ENCODE data around the gene KIF26B. TPM values are rescaled to one million over a fixed set of nuclear protein-coding genes. Genes with fewer than 3 reads are reported as not detected.

Gene KIF26B
- total and polyA plus RNA-seq, 2 of the 4 experiments (the other 2 are of a cell fraction): 0.53 to 0.54 TPM

GRCh38 chr1:245483247-245483646 lies 328.5 kb downstream of the KIF26B start:
- in situ Hi-C loops (cut with MboI; ENCODE audit: low sequenced_read_pairs): no loop called here
- Histone ChIP-seq H3K9me3 (ENCODE audit: control insufficient read depth, insufficient read depth, low read length) (no peaks in the 10 kb centered on the region), H3K14ac (replicated peaks; ENCODE audit: low read depth, low read length) (no peak overlapping the region), H4K5ac (ENCODE audit: low read depth, low read length) (no peak overlapping the region), H2BK15ac (ENCODE audit: low read depth, low read length) (no peak overlapping the region), H2AFZ (replicated peaks; ENCODE audit: low read length, poor library complexity) (no peak overlapping the region), H3K9ac (ENCODE audit: low read depth, low read length) (no peak overlapping the region), H4K8ac (ENCODE audit: low read depth in 2 of 2, low read length in 2 of 2) (no peak overlapping the region), H4K20me1 (ENCODE audit: insufficient read depth, low read length) (no peaks in the 10 kb centered on the region), H3K9me1 (ENCODE audit: insufficient read depth, low read length) (no peaks in the 10 kb centered on the region; the same call in 1 of the 2 replicates), H2BK20ac (ENCODE audit: low read depth, low read length) (no peak overlapping the region), H3K23ac (ENCODE audit: low read depth, low read length) (no peak overlapping the region), H3K4me1 (ENCODE audit: control insufficient read depth, insufficient read depth, low read length) (no peaks in the 10 kb centered on the region), H3K27me3 (ENCODE audit: control insufficient read depth, insufficient read depth, low read length) (no peaks in the 10 kb centered on the region), H3K36me3 (ENCODE audit: control insufficient read depth, insufficient read depth, low read length) (peaks cover 1% of the 10 kb centered on the region; the same call in 1 of the 2 replicates), H2BK120ac (ENCODE audit: low read depth, low read length) (no peak overlapping the region), H3K27ac (ENCODE audit: insufficient read depth, low read length) (no peak overlapping the region), H2BK5ac (ENCODE audit: low read depth, low read length, poor library complexity, severe bottlenecking) (no peak overlapping the region), H2AK9ac (replicated peaks; ENCODE audit: low read depth, low read length, poor library complexity) (no peak overlapping the region), H3K79me1 (ENCODE audit: low read depth in 1 of 2, low read length in 2 of 2) (no peaks in the 10 kb centered on the region), H2AK5ac (ENCODE audit: low read depth, low read length) (no peak overlapping the region), H3K56ac (ENCODE audit: extremely low read depth, insufficient read depth, low read length) (no peak overlapping the region), H3K4ac (ENCODE audit: low read depth, low read length) (no peak overlapping the region), H4K91ac (ENCODE audit: insufficient read depth, low read depth, low read length) (no peak overlapping the region), H3K4me2 (ENCODE audit: low read depth, low read length) (no peak overlapping the region), H3K18ac (ENCODE audit: low read depth, low read length) (no peak overlapping the region), H3K4me3 (ENCODE audit: insufficient read depth, low read depth, low read length) (no peak overlapping the region)
- dilution Hi-C loops (cut with HindIII; ENCODE audit: low sequenced_read_pairs, unreplicated experiment): no loop called here
- ChIA-PET CTCF (no interaction called here), POLR2A (ENCODE audit: unreplicated experiment) (no interaction called here)
- no peak for DNase-seq
- no peak for TF ChIP-seq CEBPB (IDR thresholded peaks at IDR 0.05; ENCODE audit: low read depth, low read length)
- no peak for TF ChIP-seq MAZ (IDR thresholded peaks at IDR 0.05; ENCODE audit: borderline replicate concordance, low read depth, low read length)
- TF ChIP-seq RFX5 (IDR thresholded peaks at IDR 0.05; ENCODE audit: low read depth, low read length): no peak
- no peak for TF ChIP-seq CHD1 (IDR thresholded peaks at IDR 0.05; ENCODE audit: low read depth, low read length)
- no peak for TF ChIP-seq MXI1 (IDR thresholded peaks at IDR 0.05; ENCODE audit: borderline replicate concordance, low read depth, low read length)
- TF ChIP-seq NFE2L2 (IDR thresholded peaks at IDR 0.05; ENCODE audit: low read depth, low read length): no peak
- no peak for TF ChIP-seq SMC3 (IDR thresholded peaks at IDR 0.05; ENCODE audit: low read depth, low read length)
- TF ChIP-seq, protein P1, sequence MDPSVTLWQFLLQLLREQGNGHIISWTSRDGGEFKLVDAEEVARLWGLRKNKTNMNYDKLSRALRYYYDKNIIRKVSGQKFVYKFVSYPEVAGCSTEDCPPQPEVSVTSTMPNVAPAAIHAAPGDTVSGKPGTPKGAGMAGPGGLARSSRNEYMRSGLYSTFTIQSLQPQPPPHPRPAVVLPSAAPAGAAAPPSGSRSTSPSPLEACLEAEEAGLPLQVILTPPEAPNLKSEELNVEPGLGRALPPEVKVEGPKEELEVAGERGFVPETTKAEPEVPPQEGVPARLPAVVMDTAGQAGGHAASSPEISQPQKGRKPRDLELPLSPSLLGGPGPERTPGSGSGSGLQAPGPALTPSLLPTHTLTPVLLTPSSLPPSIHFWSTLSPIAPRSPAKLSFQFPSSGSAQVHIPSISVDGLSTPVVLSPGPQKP (IDR thresholded peaks at IDR 0.05; ENCODE audit: borderline replicate concordance, low read depth, low read length): no peak
- no peak for TF ChIP-seq MAFK (IDR thresholded peaks at IDR 0.05; ENCODE audit: low read depth, low read length)
- TF ChIP-seq, protein P2, sequence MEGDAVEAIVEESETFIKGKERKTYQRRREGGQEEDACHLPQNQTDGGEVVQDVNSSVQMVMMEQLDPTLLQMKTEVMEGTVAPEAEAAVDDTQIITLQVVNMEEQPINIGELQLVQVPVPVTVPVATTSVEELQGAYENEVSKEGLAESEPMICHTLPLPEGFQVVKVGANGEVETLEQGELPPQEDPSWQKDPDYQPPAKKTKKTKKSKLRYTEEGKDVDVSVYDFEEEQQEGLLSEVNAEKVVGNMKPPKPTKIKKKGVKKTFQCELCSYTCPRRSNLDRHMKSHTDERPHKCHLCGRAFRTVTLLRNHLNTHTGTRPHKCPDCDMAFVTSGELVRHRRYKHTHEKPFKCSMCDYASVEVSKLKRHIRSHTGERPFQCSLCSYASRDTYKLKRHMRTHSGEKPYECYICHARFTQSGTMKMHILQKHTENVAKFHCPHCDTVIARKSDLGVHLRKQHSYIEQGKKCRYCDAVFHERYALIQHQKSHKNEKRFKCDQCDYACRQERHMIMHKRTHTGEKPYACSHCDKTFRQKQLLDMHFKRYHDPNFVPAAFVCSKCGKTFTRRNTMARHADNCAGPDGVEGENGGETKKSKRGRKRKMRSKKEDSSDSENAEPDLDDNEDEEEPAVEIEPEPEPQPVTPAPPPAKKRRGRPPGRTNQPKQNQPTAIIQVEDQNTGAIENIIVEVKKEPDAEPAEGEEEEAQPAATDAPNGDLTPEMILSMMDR (conservative IDR thresholded peaks at IDR 0.05; ENCODE audit: low read depth, low read length): no peak
- TF ChIP-seq POLR2A (IDR thresholded peaks at IDR 0.05; ENCODE audit: low read depth, low read length): no peak
- no peak for TF ChIP-seq RAD21 (IDR thresholded peaks at IDR 0.05; ENCODE audit: low read length)
- no peak for TF ChIP-seq RCOR1 (IDR thresholded peaks at IDR 0.05; ENCODE audit: insufficient replicate concordance, low read length)
- TF ChIP-seq FOS (IDR thresholded peaks at IDR 0.05; ENCODE audit: low read depth, low read length): no peak
- WGBS, 2 experiments (ENCODE audit: extremely low coverage in 2 of 2, insufficient read length in 1 of 2): 71% methylated on average over 4 of the region's 6 CpGs; no CpG with 5 or more reads in 1 of the 2 experiments
- intact Hi-C loops (cut with micrococcal nuclease): no loop called here
- no TSS peak for BruUV-seq (replicated peaks)
- ATAC-seq (ENCODE audit: low read depth): no peak

Measured in IMR-90 (cell line).